K562 (cell line): ENCODE measurements around the gene ALK. TPM values are rescaled to one million over a fixed set of nuclear protein-coding genes. Genes with fewer than 3 reads are reported as not detected.

Experiments
- ARID2 ChIP-seq: fragments of 450-650 bp; IDR thresholded peaks from 2 replicates; pipeline ENCODE4 v1.6.1; 2017; ENCODE audit warnings: antibody characterized with exemption, mild to moderate bottlenecking
- CBFA2T2 ChIP-seq: fragments of 450-650 bp; conservative IDR thresholded peaks from 2 replicates; pipeline ENCODE4 v1.6.1; 2017; ENCODE audit warnings: mild to moderate bottlenecking
- GMEB1 ChIP-seq: fragments of 250-450 bp; sonication (Bioruptor Pico); IDR thresholded peaks from 2 replicates; pipeline ENCODE4 v1.4.0; 2020; ENCODE audit warnings: mild to moderate bottlenecking
- MYC ChIP-seq, 2 experiments: fragments of 250-450 bp in 1 of 2; sonication (Bioruptor Pico) in 1 of 2; IDR thresholded peaks; 2 replicates each; pipeline versions ENCODE4 v1.5.1 to v1.6.1; 2012 to 2021; ENCODE audit warnings: low read depth in 2 of 2, borderline replicate concordance in 1 of 2, improper control_type of control experiment in 1 of 2, low read length in 1 of 2, mild to moderate bottlenecking in 1 of 2, moderate library complexity in 1 of 2
- MYNN ChIP-seq, 2 experiments: sonication (generic); formaldehyde crosslinking in 1 of 2; IDR thresholded peaks; 2 replicates each; pipeline versions ENCODE4 v1.5.0 to v1.6.1; 2016 to 2020; ENCODE audit warnings: antibody characterized with exemption in 1 of 2, missing genetic modification reagents in 1 of 2
- PHTF2 ChIP-seq: fragments of 250-450 bp; sonication (Bioruptor Pico); IDR thresholded peaks from 2 replicates; pipeline ENCODE4 v1.5.0; 2021; ENCODE audit warnings: mild to moderate bottlenecking
- RFX5 ChIP-seq: IDR thresholded peaks from 2 replicates; pipeline ENCODE4 v1.6.1; 2011; ENCODE audit warnings: low read depth, mild to moderate bottlenecking, improper control_type of control experiment, low read length
- RHOXF2B ChIP-seq: fragments of 250-450 bp; sonication (Bioruptor Pico); conservative IDR thresholded peaks from 2 replicates; pipeline ENCODE4 v1.5.1; 2021
- SNIP1 ChIP-seq: fragments of 450-650 bp; IDR thresholded peaks from 2 replicates; pipeline ENCODE4 v1.7.1; 2017; ENCODE audit warnings: low read depth, mild to moderate bottlenecking
- SNRNP70 ChIP-seq: fragments of 200-400 bp; formaldehyde crosslinking; optimal IDR thresholded peaks from 2 replicates; pipeline ENCODE3; 2017; ENCODE audit warnings: low read depth, low read length
- ZBTB12 ChIP-seq: fragments of 250-450 bp; sonication (Bioruptor Pico); IDR thresholded peaks from 2 replicates; pipeline ENCODE4 v1.4.0; 2020
- ZNF143 ChIP-seq: sonication (generic); formaldehyde crosslinking; IDR thresholded peaks from 2 replicates; pipeline ENCODE4 v1.9.0; 2022; ENCODE audit warnings: mild to moderate bottlenecking, missing genetic modification reagents
- ZNF398 ChIP-seq: fragments of 250-450 bp; sonication (Bioruptor Pico); IDR thresholded peaks from 2 replicates; pipeline ENCODE4 v1.8.0; 2021; ENCODE audit warnings: moderate library complexity, mild to moderate bottlenecking, inconsistent platforms
- polyA plus RNA-seq, 8 experiments: library from polyadenylated mRNA; depleted of rRNA in 4 of 8; stranded (reverse) in 5 of 8; unstranded in 3 of 8; fragments of >200 nt; fragmentation: Nextera tagmentation in 2 of 8; fragmentation: Illumina TruSeq in 1 of 8; extraction: Ambion mirVana in 2 of 8; extraction: Trizol in 1 of 8; gene quantifications; 2 replicates each; pipeline versions ENCODE4 v1.2.1 to v1.2.3, GENCODE V29; 2011 to 2014; ENCODE audit warnings: inconsistent platforms in 1 of 8, missing spikeins in 1 of 8
- total RNA-seq, 7 experiments: library from RNA; depleted of rRNA in 6 of 7; stranded (reverse); fragments of >200 nt in 6 of 7; fragmentation: Illumina TruSeq in 2 of 7; extraction: Trizol in 2 of 7; gene quantifications; 2 replicates each; pipeline versions ENCODE4 v1.2.1 to v1.2.3, GENCODE V29; 2011 to 2021; ENCODE audit warnings: low replicate concordance in 1 of 7

ALK gene
- total and polyA plus RNA-seq, 9 of the 15 experiments (the other 6 are each of a cell fraction or from before 2014, with no cell fraction given): not detected

- TF ChIP-seq SNRNP70: no peak
- TF ChIP-seq MYNN (IDR thresholded peaks at IDR 0.05): no peak
- TF ChIP-seq MYNN (CRISPR knock-in tag; IDR thresholded peaks at IDR 0.05): no peak
- TF ChIP-seq PHTF2: no peak
- TF ChIP-seq MYC (IDR thresholded peaks at IDR 0.05; ENCODE audit: low read depth, low read length): no peak
- no peak for TF ChIP-seq MYC (CRISPR knock-in tag; IDR thresholded peaks at IDR 0.05; ENCODE audit: borderline replicate concordance, low read depth)
- TF ChIP-seq SNIP1: no peak
- TF ChIP-seq RFX5: no peak
- TF ChIP-seq RHOXF2B: no peak
- no peak for TF ChIP-seq ARID2
- no peak for TF ChIP-seq CBFA2T2
- TF ChIP-seq GMEB1 (CRISPR knock-in tag): no peak
- no peak for TF ChIP-seq ZBTB12 (CRISPR knock-in tag)
- no peak for TF ChIP-seq ZNF398 (CRISPR knock-in tag)
- no peak for TF ChIP-seq ZNF143 (CRISPR knock-in tag)
Observed at GRCh38 chr2:29865512-29865911, 55.9 kb downstream of the ALK start (continued).
